ENCODE data around the gene VWA5A.

The VWA5A gene

GRCh38 chr11:124085997-124086846 is 29.0 kb upstream of the VWA5A start:
- TF ChIP-seq CEBPB (IDR thresholded peaks at IDR 0.05), result no peak

- TF ChIP-seq RAD21 (IDR thresholded peaks at IDR 0.05; ENCODE audit: low read depth) (no peak), ZBTB7A (IDR thresholded peaks at IDR 0.05; ENCODE audit: low read depth) (no peak), EGR1 (IDR thresholded peaks at IDR 0.05) (no peak), CREB1 (IDR thresholded peaks at IDR 0.05; ENCODE audit: low read depth) (no peak), NFIC (IDR thresholded peaks at IDR 0.05) (no peak), TCF12 (IDR thresholded peaks at IDR 0.05; ENCODE audit: low read depth) (no peak), MAX (IDR thresholded peaks at IDR 0.05) (no peak), FOXM1 (IDR thresholded peaks at IDR 0.05; ENCODE audit: borderline replicate concordance, low read depth) (no peak), REST (IDR thresholded peaks at IDR 0.05; ENCODE audit: low read depth) (no peak), EP300 (IDR thresholded peaks at IDR 0.05; ENCODE audit: borderline replicate concordance) (no peak), USF1 (IDR thresholded peaks at IDR 0.05) (no peak)
Observed at GRCh38 chr11:124090996-124091395, 24.3 kb upstream of the VWA5A start.

- TF ChIP-seq REST (IDR thresholded peaks at IDR 0.05; ENCODE audit: low read depth), result no peak
- no peak for TF ChIP-seq USF1 (IDR thresholded peaks at IDR 0.05)
- TF ChIP-seq NFIC (IDR thresholded peaks at IDR 0.05), result no peak
- no peak for TF ChIP-seq TAF1 (IDR thresholded peaks at IDR 0.05; ENCODE audit: low read depth)
- TF ChIP-seq CEBPB (IDR thresholded peaks at IDR 0.05), result no peak
- TF ChIP-seq TEAD4 (IDR thresholded peaks at IDR 0.05), result no peak
- no peak for TF ChIP-seq RAD21 (IDR thresholded peaks at IDR 0.05; ENCODE audit: low read depth)
- TF ChIP-seq CREB1 (IDR thresholded peaks at IDR 0.05; ENCODE audit: low read depth), result no peak
- TF ChIP-seq EP300 (IDR thresholded peaks at IDR 0.05; ENCODE audit: borderline replicate concordance), result no peak
- no peak for TF ChIP-seq YY1 (IDR thresholded peaks at IDR 0.05; ENCODE audit: low read depth)
- no peak for TF ChIP-seq MAX (IDR thresholded peaks at IDR 0.05)
- TF ChIP-seq TCF12 (IDR thresholded peaks at IDR 0.05; ENCODE audit: low read depth), result no peak
- no peak for TF ChIP-seq EGR1 (IDR thresholded peaks at IDR 0.05)
- no peak for TF ChIP-seq FOXM1 (IDR thresholded peaks at IDR 0.05; ENCODE audit: borderline replicate concordance, low read depth)
- TF ChIP-seq ZBTB7A (IDR thresholded peaks at IDR 0.05; ENCODE audit: low read depth), result no peak
Observed at GRCh38 chr11:124093330-124093729, 21.9 kb upstream of the VWA5A start.

- TF ChIP-seq USF1 (IDR thresholded peaks at IDR 0.05), result no peak
- TF ChIP-seq FOXM1 (IDR thresholded peaks at IDR 0.05; ENCODE audit: borderline replicate concordance, low read depth), result no peak
- TF ChIP-seq MAX (IDR thresholded peaks at IDR 0.05), result no peak
- no peak for TF ChIP-seq CREB1 (IDR thresholded peaks at IDR 0.05; ENCODE audit: low read depth)
- no peak for TF ChIP-seq EGR1 (IDR thresholded peaks at IDR 0.05)
- no peak for TF ChIP-seq EP300 (IDR thresholded peaks at IDR 0.05; ENCODE audit: borderline replicate concordance)
- TF ChIP-seq RAD21 (IDR thresholded peaks at IDR 0.05; ENCODE audit: low read depth), result no peak
- TF ChIP-seq CEBPB (IDR thresholded peaks at IDR 0.05), result no peak
- no peak for TF ChIP-seq TAF1 (IDR thresholded peaks at IDR 0.05; ENCODE audit: low read depth)
- TF ChIP-seq YY1 (IDR thresholded peaks at IDR 0.05; ENCODE audit: low read depth), result no peak
- no peak for TF ChIP-seq REST (IDR thresholded peaks at IDR 0.05; ENCODE audit: low read depth)
- TF ChIP-seq ZBTB7A (IDR thresholded peaks at IDR 0.05; ENCODE audit: low read depth), result no peak
- TF ChIP-seq TCF12 (IDR thresholded peaks at IDR 0.05; ENCODE audit: low read depth), result no peak
- TF ChIP-seq NFIC (IDR thresholded peaks at IDR 0.05), result no peak
- no peak for TF ChIP-seq TEAD4 (IDR thresholded peaks at IDR 0.05)
Observed at GRCh38 chr11:124094731-124095130, 20.5 kb upstream of the VWA5A start.
